NCI-H524 (cell line): Measurements from ENCODE around the gene CSNK1G1.
"Not testable (repeated sequence)": the region's sequence is repeated elsewhere in the genome, so short reads cannot be mapped to it uniquely, and the experiment has no call there.

Experiments used
- DNase-seq, 2 experiments: peaks; one replicate each; lab custom pipeline; 2025; lab: John Stamatoyannopoulos, UW

Gene CSNK1G1

DNA sequence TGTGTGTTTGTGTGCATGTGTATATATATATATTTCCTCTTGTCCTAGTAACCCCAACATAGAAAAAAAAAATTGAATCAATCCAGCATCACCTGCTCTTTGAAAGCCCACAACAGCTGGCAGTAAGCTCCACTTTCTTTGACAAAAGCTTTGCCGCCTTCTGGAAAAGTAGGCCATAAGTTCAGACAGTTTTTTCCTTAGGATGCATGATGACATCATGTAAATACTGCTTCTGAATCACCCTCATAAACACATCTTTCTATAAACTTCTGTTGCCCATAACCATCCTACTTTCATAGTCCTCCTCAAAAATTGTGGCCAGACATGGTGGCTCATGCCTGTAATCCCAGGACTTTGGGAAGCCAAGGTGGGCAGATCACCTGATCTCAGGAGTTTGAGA lies 67.4 kb downstream of the CSNK1G1 start:
- peak in 1 of 2 experiments; percentile 33 for DNase-seq

DNA sequence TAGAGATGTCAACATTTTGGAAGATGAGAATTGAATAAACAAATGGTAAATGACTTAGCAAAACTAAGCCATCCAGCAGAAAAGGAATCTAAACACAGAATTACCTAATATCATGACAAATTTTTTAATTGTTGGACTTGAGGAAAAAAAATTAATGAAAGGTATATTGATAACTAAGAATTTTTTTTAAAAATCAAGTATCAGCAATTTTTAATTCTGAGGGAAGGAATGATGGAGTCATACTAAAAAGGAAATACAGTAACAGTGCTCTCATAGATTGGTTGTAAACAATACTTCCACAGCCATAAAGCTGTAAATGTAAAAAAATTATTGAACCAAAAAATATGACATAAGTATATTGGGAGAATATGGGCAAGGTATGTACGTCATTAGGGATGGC lies 68.0 kb downstream of the CSNK1G1 start:
- no peak for DNase-seq

GRCh38 chr15:64286473-64286872 lies 69.5 kb downstream of the CSNK1G1 start:
- DNase-seq = no peak

- no peak for DNase-seq
Observed at GRCh38 chr15:64285871-64286270, 70.1 kb downstream of the CSNK1G1 start.

DNA sequence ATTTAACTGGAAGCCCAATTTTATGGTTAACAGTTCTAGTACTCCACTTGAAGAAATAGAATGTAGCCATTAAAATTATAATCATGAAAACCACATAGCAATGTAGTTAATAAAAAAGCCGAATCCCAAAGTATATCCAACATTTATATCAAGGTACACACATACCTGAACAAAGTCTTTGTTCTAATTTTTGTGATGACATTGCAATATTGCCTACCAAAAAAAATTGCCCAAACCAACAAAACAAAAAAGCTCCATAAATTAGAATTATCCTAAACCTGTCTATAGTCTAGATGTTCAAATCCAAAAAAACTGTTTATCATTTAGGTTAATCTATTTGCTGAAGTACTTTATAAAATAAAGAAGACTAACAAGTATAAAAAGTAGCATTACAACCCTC lies 70.8 kb downstream of the CSNK1G1 start:
- no peak for DNase-seq

DNA sequence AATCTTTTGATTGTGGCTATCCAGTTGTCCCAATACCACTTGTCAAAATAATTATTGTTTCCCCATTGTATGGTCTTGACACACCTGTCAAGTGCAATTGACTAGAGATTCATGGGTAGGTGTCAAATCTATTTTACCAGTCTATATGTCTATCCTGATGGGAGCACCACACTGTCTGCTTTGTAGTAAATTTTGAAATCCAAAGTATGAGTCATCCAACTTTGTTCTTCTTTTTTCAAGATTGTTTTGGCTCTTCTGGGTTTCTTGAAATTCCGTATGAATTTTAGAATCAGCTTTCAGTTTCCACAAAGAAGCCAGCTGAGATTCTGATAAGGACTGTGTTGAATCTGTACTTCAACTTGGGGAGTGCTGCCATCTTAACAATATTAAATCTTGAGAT lies 71.9 kb downstream of the CSNK1G1 start:
- DNase-seq = no peak

GRCh38 chr15:64282701-64283100 lies 73.3 kb downstream of the CSNK1G1 start:
- DNase-seq = no peak

DNA sequence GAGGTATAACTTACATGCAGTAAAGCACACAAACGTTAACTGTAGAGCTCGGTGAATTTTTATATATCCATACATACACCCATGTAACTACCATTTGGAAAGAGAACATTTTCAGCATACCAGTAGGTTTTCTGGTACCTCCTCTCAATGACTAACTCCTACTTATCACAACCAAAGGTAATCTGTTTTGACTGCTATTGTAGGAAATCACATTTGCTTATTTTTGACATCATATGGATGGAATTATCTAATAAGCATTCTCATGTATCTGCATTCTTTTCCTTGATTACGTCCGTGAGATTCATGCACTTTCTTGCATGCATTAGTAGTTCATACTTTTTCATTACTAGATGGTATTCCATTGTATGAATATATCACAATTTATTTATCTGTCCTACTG lies 76.8 kb downstream of the CSNK1G1 start:
- DNase-seq = no peak

GRCh38 chr15:64275934-64276333 lies 80.0 kb downstream of the CSNK1G1 start:
- DNase-seq = no peak

DNA sequence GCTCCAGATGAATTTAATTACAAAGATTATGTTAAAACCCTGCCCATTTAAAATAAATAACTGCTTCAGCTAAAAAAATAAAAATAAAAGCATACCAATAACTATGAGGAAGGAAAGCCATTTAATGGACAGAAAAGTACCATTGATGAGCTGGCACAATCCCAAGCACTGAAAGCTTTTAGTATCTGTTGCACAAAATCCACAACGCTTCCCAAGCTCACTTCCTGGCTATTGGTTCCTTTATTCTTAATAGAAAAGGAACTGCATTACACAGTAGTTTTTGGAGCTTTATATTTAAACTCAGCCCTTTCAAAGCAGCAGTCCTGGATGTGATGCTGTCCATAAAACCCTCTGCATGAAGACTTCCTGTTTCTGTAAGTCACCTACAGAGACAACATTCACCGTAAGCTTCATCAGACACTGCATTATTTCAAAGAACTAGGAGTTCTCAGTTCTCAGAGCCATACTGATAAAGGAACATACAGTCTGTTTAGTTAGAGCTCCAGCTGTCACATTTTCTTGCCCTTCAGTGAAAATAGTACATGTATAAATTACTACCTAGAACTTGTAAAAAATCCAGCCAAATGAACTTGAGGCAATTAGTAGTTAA lies 81.5 kb downstream of the CSNK1G1 start:
- DNase-seq = no peak

DNA sequence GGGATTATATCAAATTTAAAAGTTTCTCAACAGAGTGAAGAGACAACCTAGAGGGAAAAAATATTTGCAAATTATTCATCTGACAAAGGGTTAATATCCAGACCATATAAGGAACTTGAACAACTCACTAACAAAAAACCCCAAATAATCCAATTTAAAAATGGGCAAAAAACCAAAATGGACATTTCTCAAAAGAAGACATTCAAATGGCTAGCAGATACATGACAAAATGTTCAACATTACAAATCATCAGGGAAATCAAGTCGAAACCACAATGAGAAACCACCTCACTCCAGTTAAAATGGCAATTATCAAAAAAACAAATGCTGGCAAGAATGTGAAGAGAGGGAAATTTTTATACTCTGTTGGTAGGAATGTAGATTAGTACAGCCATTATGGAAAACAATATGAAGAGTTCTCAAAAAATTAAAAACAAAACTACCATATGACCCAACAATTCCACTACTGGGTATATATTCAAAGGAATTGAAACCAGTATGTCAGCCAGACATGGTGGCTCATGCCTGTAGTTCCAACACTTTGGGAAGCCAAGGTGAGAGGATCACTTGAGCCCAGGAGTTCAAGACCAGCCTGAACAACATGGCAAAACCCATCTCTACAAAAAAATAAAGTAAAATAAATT lies 88.5 kb downstream of the CSNK1G1 start:
- DNase-seq = no peak

- DNase-seq = not testable (repeated sequence)
Observed at GRCh38 chr15:64265188-64265587, 90.8 kb downstream of the CSNK1G1 start.

DNA sequence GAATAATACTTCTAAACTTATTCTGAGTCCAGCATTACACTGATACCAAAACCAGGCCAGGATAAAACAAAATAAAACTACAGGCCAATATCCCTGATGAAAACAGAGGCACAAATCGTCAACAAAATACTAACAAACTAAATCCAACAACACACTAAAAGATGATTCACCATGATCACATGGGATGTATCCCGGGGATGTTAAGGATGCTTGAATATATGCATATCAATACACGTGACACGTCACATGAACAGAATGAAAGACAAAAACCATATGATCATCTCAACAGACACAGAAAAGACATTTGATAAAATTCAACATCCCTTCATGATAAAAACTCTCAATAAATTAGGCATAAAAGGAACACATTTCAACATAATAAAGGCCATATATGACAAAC lies 91.5 kb downstream of the CSNK1G1 start:
- DNase-seq = no peak

GRCh38 chr15:64263567-64263966 lies 92.4 kb downstream of the CSNK1G1 start:
- DNase-seq = no peak

DNA sequence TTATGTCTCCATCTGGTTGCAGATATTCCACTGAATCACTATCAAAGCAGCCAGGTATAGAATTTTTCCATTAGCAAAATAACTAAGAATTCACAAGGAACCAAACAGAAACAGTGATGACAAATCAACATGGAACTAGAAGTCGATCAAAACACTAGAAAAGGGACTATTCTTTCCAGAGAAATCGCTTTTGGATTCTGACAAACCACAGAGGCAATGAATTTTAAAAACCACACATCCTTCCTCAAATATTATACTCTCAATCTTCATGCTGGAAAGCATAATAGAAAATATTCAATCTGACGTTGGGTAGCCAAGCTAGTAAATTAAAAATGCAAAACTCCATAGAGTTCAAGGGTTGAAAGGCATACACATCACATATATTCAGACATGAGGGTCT lies 99.9 kb downstream of the CSNK1G1 start:
- no peak for DNase-seq

DNA sequence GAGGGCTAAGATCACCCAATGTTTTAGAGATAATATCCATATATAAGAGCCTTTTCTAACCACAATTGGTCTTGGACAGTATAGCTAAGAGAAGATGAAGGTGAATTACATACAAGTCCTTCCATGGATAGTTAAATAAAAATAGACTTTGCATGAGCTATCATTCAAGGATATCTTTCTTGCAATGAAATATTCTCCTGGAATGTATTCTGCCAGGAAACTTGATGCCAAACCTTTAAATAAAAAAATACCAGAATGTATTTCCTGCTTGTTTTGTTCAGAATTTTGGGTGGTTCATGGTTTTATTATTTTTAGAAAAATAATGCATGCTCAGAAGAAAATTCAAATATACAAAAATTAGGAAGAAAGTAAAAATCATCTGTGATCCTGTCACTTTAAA lies 104.3 kb downstream of the CSNK1G1 start:
- DNase-seq = no peak

DNA sequence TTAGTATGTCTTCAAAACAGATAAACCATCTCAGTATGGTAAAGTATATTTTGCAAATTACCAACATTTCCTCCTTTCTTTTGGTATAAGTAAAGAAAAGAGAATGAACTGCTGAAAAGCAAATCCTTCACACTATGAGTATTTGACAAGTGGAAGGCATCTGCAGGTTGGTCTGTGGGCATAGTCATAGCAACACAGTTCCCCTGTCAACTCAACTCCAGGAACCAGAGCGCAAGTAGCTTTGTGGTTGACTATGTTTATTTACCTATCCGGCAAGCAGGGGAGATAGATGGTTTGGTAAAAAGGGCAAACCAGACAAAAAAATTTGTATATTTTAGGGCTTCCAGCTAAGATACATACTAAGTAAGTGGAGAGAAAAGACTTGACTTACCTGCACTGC lies 104.9 kb downstream of the CSNK1G1 start:
- DNase-seq = no peak

DNA sequence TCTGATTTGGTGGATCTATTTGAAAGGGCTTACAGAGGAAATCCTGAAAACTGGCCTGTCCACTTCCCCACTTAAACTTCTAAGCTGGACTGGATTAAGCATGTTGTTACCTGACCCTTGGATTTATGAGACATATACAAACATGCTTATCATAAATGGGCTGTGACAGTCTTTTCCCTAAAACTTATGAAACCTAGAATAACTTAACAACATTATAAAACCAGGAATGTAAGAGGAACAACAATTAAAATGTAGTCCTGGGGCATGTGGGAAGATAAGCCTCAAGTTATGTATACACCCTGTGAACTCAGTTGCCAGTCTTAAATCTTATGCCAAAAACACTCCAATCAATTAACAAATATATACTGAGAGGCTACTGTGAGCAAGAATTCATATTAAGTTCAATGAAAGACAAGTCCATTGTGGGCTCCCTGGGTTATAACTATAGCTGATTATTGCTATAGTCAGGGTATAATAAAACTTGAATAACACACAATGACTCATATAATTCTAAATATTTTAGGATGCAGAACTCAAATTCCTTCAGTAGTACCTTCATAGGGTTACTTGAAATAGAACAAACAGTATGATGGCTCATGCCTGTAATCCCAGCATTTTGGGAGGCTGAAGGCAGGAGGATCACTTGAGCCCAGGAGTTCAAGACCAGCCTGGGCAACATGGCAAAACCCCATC lies 105.9 kb downstream of the CSNK1G1 start:
- no peak for DNase-seq

GRCh38 chr15:64249406-64249805 lies 106.6 kb downstream of the CSNK1G1 start:
- no peak for DNase-seq

- DNase-seq = no peak
Observed at GRCh38 chr15:64247906-64248541, 107.9 kb downstream of the CSNK1G1 start.

GRCh38 chr15:64247535-64247905 lies 108.5 kb downstream of the CSNK1G1 start:
- no peak for DNase-seq

GRCh38 chr15:64246364-64247189 lies 109.4 kb downstream of the CSNK1G1 start:
- no peak for DNase-seq
